ENCODE measurements around the gene MRPL28. TPM values are rescaled to one million over a fixed set of nuclear protein-coding genes. Genes with fewer than 3 reads are reported as not detected.
A peak's percentile ranks its signal among the peaks of the same experiment; 100 is the strongest.

Gene MRPL28
- total RNA-seq, 1 experiment from 2014 or later = 61.4 TPM

GRCh38 chr16:370979-371514 is 709 bp upstream of the MRPL28 start:
- ATAC-seq (peak; percentile 37), DNase-seq (ENCODE audit: low read depth, low spot score) (no peak)
- H3K4me1 ChIP-seq (ENCODE audit: control insufficient read depth in 1 of 2, insufficient read depth in 2 of 2, low read length in 2 of 2) = peaks cover 3 to 13% of the 10 kb centered on the region in 2 experiments; a peak in 3 of 4 replicates
- ChIA-PET RAD21 (ENCODE audit: low non-redundant PET in 1 of 2, low total read pairs in 2 of 2, uncharacterized antibody in 2 of 2, unreplicated experiment in 2 of 2) (no interaction called here), POLR2A (interaction anchor here (1.0 to 1.1 kb wide), 2 partner anchors 10 to 18 kb away, joined by 3 to 5 read pairs; no protein-coding TSS in a partner anchor), CTCF (interaction anchor here (1.2 kb wide), 1 partner anchor 9 kb away, joined by 3 read pairs; no protein-coding TSS in a partner anchor)
- H3K4me3 ChIP-seq (replicated peaks in 1 of 2; ENCODE audit: low read depth in 1 of 2, low read length in 2 of 2) = peak overlapping the region; percentile 25 to 46; a peak in 3 of 4 replicates
- no peak overlapping the region for H2AFZ ChIP-seq (ENCODE audit: low read depth, low read length, poor library complexity, severe bottlenecking)
- peak overlapping the region; percentile 53 for H3K4me2 ChIP-seq (ENCODE audit: low read length)
- no TSS peak for BruUV-seq (replicated peaks)
- H3K9ac ChIP-seq (ENCODE audit: low read length) = peak overlapping the region; percentile 33; the same call in 1 of the 2 replicates
- no peaks in the 10 kb centered on the region for H3K9me2 ChIP-seq (ENCODE audit: insufficient read depth)
- no peak for TF ChIP-seq TCF7L2 (IDR thresholded peaks at IDR 0.05; ENCODE audit: borderline replicate concordance, extremely low read depth, insufficient read depth, insufficient read length)
- TF ChIP-seq CBX3 (IDR thresholded peaks at IDR 0.05; ENCODE audit: low read depth) = no peak
- no peak for TF ChIP-seq RAD21 (IDR thresholded peaks at IDR 0.05; ENCODE audit: low read depth)
- no peak for TF ChIP-seq CTCF (IDR thresholded peaks at IDR 0.05 in 2 of 3, conservative IDR thresholded peaks at IDR 0.05 in 1 of 3; ENCODE audit: borderline replicate concordance in 1 of 3, insufficient read depth in 1 of 3, low read depth in 2 of 3, low read length in 2 of 3)
- TF ChIP-seq SRF (IDR thresholded peaks at IDR 0.05; ENCODE audit: low read depth) = no peak
- TF ChIP-seq SP1 (IDR thresholded peaks at IDR 0.05; ENCODE audit: low read depth) = no peak
- TF ChIP-seq ATF3 (IDR thresholded peaks at IDR 0.05) = no peak
- no peak for TF ChIP-seq CEBPB (IDR thresholded peaks at IDR 0.05; ENCODE audit: low read depth)
- TF ChIP-seq EZH2phosphoT487 (IDR thresholded peaks at IDR 0.05; ENCODE audit: borderline replicate concordance) = no peak
- no peak for TF ChIP-seq EZH2 (IDR thresholded peaks at IDR 0.05)
- TF ChIP-seq ZBTB33 (IDR thresholded peaks at IDR 0.05; ENCODE audit: extremely low read depth, insufficient replicate concordance, low read length) = no peak
- H3K9me3 ChIP-seq (ENCODE audit: control insufficient read depth in 1 of 2, insufficient read depth in 1 of 2, low read depth in 1 of 2, low read length in 2 of 2) = no peaks in the 10 kb centered on the region
- H4K20me1 ChIP-seq (ENCODE audit: insufficient read depth) = no peaks in the 10 kb centered on the region
- no peaks in the 10 kb centered on the region for H3K79me2 ChIP-seq (ENCODE audit: insufficient read depth, low read length)
- intact Hi-C loops (cut with micrococcal nuclease) = no loop called here
- peak overlapping the region; percentile 63 for H3K27ac ChIP-seq (ENCODE audit: low read depth, low read length)
- H3K36me3 ChIP-seq (ENCODE audit: control insufficient read depth in 1 of 2, insufficient read depth in 2 of 2, low read length in 2 of 2) = 0 out of 4 replicates have a peak, but pooled peaks cover 0 to 3% of the 10 kb centered on the region in 2 experiments
- no peaks in the 10 kb centered on the region for H3K27me3 ChIP-seq (ENCODE audit: insufficient read depth, low read length)

All from HCT116 (cell line).